Bronchial epithelial cell (primary cell): ENCODE data around the gene ACIN1. TPM values are rescaled to one million over a fixed set of nuclear protein-coding genes. Genes with fewer than 3 reads are reported as not detected.

Source experiments
- DNase-seq: peaks from one replicate; pipeline ENCODE4 v3.0.0-alpha.2; 2010; ENCODE audit warnings: low read depth
- FAIRE-seq: peaks from 2 replicates; lab custom pipeline; 2011; peaks lifted over from hg19 to GRCh38; lab: Jason Lieb, UNC
- H3K27me3 ChIP-seq: 2 replicates; pipeline ENCODE4 v1.5.1; 2011; ENCODE audit warnings: low read length; ENCODE audit not compliant: control insufficient read depth, insufficient read depth
- H3K36me3 ChIP-seq: 2 replicates; pipeline ENCODE4 v1.5.1; 2011; ENCODE audit warnings: low read length; ENCODE audit not compliant: control insufficient read depth, insufficient read depth
- H3K4me3 ChIP-seq: 2 replicates; pipeline ENCODE4 v1.5.1; 2011; ENCODE audit warnings: mild to moderate bottlenecking, low read depth, low read length, control low read depth
- total RNA-seq: library from RNA; depleted of rRNA; stranded (reverse); fragments of >200 nt; gene quantifications from 2 replicates; pipeline ENCODE4 v1.2.1, GENCODE V29; 2014
- TF ChIP-seq, protein P1 (sequence below): IDR thresholded peaks from 2 replicates; pipeline ENCODE4 v1.5.1; 2011; ENCODE audit warnings: mild to moderate bottlenecking, moderate library complexity, low read length, control low read depth, inconsistent platforms; ENCODE audit not compliant: insufficient read depth, severe bottlenecking

Gene ACIN1
- total RNA-seq, 1 donor from 2014 or later: 45.5 TPM

DNA sequence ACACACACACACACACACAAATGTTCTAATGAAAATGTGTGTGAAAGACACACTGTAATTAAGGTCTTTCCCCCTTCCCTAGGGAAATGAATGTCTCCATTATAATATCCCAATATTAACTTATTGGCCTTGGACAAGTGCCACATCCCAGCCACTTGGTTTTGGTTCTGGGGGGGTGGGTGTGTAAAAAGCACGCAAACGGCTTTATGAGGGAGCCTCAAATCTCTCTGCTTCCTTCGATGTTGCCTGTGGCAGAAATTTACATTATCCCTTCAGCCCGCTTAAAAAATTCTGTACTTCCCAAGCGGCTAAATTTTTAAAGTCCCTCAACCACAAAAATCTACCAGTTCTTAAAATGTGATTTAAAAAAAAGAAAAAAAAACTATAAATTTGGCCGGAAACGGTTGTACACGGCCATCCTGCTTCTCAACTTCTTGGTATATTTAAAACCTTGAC is 85.4 kb downstream of the ACIN1 start:
- DNase-seq: no peak
- FAIRE-seq: no peak
- peak overlapping the region; percentile 49 for H3K4me3 ChIP-seq
- TF ChIP-seq, protein P1, sequence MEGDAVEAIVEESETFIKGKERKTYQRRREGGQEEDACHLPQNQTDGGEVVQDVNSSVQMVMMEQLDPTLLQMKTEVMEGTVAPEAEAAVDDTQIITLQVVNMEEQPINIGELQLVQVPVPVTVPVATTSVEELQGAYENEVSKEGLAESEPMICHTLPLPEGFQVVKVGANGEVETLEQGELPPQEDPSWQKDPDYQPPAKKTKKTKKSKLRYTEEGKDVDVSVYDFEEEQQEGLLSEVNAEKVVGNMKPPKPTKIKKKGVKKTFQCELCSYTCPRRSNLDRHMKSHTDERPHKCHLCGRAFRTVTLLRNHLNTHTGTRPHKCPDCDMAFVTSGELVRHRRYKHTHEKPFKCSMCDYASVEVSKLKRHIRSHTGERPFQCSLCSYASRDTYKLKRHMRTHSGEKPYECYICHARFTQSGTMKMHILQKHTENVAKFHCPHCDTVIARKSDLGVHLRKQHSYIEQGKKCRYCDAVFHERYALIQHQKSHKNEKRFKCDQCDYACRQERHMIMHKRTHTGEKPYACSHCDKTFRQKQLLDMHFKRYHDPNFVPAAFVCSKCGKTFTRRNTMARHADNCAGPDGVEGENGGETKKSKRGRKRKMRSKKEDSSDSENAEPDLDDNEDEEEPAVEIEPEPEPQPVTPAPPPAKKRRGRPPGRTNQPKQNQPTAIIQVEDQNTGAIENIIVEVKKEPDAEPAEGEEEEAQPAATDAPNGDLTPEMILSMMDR: no peak
- no peaks in the 10 kb centered on the region for H3K27me3 ChIP-seq
- H3K36me3 ChIP-seq: no peaks in the 10 kb centered on the region

DNA sequence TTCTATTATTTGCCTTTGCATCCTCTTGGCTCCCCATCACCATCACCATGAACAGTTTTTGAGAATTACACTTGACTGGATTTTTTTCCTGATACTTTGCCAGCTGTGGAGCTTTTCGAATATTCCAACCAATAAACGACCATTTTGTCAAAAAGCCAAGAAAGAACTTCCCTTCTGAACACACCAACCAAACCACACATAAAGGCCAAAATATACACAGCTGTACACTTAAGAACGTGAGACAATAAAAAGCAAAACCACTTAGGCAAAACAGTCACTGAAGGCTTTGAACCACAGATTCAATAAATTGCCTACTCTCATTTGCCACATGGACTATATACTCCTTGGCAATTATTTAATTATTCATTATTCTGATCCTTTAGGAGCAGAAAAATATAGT is 86.1 kb downstream of the ACIN1 start:
- TF ChIP-seq, protein P1: no peak
- no peak overlapping the region for H3K4me3 ChIP-seq
- DNase-seq (no peak), FAIRE-seq (no peak)
- H3K27me3 ChIP-seq: no peaks in the 10 kb centered on the region
- no peaks in the 10 kb centered on the region for H3K36me3 ChIP-seq

Other genes with a start within 250 kb of the ACIN1 start
- gene LRP10, start 223.4 kb downstream of the ACIN1 start, total RNA-seq: 34.8 and 63.6 TPM in 2 replicates
- under 0.01 TPM in 1 of 2 replicates, not detected in the other for gene REM2, start 211.9 kb downstream of the ACIN1 start, total RNA-seq
- gene RBM23, start 176.0 kb downstream of the ACIN1 start, total RNA-seq: 26.6 and 41.2 TPM in 2 replicates
- gene PRMT5, start 165.8 kb downstream of the ACIN1 start, total RNA-seq: 79.2 and 91.1 TPM in 2 replicates
- gene HAUS4, start 138.0 kb downstream of the ACIN1 start, total RNA-seq: 58.8 and 113 TPM in 2 replicates
- 174 and 223 TPM in 2 replicates for gene AJUBA, start 112.6 kb downstream of the ACIN1 start, total RNA-seq
- 6.3 and 7.4 TPM in 2 replicates for gene C14orf93, start 85.0 kb downstream of the ACIN1 start, total RNA-seq
- 158 and 220 TPM in 2 replicates for gene PSMB5, start 60.2 kb downstream of the ACIN1 start, total RNA-seq
- gene PSMB11, start 52.9 kb downstream of the ACIN1 start, total RNA-seq: not detected in 2 replicates
- 2.7 and 2.9 TPM in 2 replicates for gene CDH24, start 37.6 kb downstream of the ACIN1 start, total RNA-seq
- gene C14orf119, start 369 bp upstream of the ACIN1 start, total RNA-seq: 51.9 and 59.1 TPM in 2 replicates
- not detected in 2 replicates for gene CIROP, start 9.9 kb upstream of the ACIN1 start, total RNA-seq
- gene CEBPE, start 24.1 kb upstream of the ACIN1 start, total RNA-seq: not detected in 2 replicates
- 1.1 and 9.0 TPM in 2 replicates for gene SLC7A8, start 88.5 kb upstream of the ACIN1 start, total RNA-seq
- not detected in 2 replicates for gene RNF212B, start 142.8 kb upstream of the ACIN1 start, total RNA-seq
- 5.0 and 6.3 TPM in 2 replicates for gene HOMEZ, start 191.0 kb upstream of the ACIN1 start, total RNA-seq
- gene PPP1R3E, start 207.7 kb upstream of the ACIN1 start, total RNA-seq: 2.9 and 3.4 TPM in 2 replicates
- gene BCL2L2, start 211.7 kb upstream of the ACIN1 start, total RNA-seq: 25.0 and 31.7 TPM in 2 replicates
- gene PABPN1, start 226.3 kb upstream of the ACIN1 start, total RNA-seq: 114 and 134 TPM in 2 replicates